H9 (cell line): ENCODE results near the gene PSKH1. TPM values are rescaled to one million over a fixed set of nuclear protein-coding genes. Genes with fewer than 3 reads are reported as not detected.

Source experiments
- DNase-seq: peaks from one replicate; pipeline ENCODE4 v3.0.0-alpha.2; 2017
- H2AFZ ChIP-seq: one replicate; pipeline ENCODE4 v1.6.1; 2013; ENCODE audit warnings: mild to moderate bottlenecking, low read length, control low read depth, moderate library complexity
- H2AK5ac ChIP-seq: 2 replicates; pipeline ENCODE4 v1.6.1; 2013; ENCODE audit warnings: low read length, control low read depth, mixed read lengths; ENCODE audit not compliant: insufficient read length
- H2BK120ac ChIP-seq: one replicate; pipeline ENCODE4 v1.6.1; 2013; ENCODE audit warnings: low read depth, mild to moderate bottlenecking, low read length, control low read depth, inconsistent platforms; ENCODE audit not compliant: poor library complexity, severe bottlenecking
- H2BK12ac ChIP-seq: 2 replicates; pipeline ENCODE4 v1.6.1; 2013; ENCODE audit warnings: low read length, control low read depth, mixed read lengths, low read depth; ENCODE audit not compliant: insufficient read length
- H2BK15ac ChIP-seq: 2 replicates; pipeline ENCODE4 v1.6.1; 2013; ENCODE audit warnings: low read depth, low read length, control low read depth
- H2BK20ac ChIP-seq: one replicate; pipeline ENCODE4 v1.6.1; 2013; ENCODE audit warnings: low read depth, mild to moderate bottlenecking, low read length, control low read depth, inconsistent platforms; ENCODE audit not compliant: poor library complexity, severe bottlenecking
- H2BK5ac ChIP-seq: 2 replicates; pipeline ENCODE4 v1.6.1; 2013; ENCODE audit warnings: low read length, control low read depth, mixed read lengths; ENCODE audit not compliant: insufficient read length
- H3K14ac ChIP-seq: 2 replicates; pipeline ENCODE4 v1.6.1; 2013; ENCODE audit warnings: low read length, control low read depth; ENCODE audit not compliant: insufficient read depth
- H3K18ac ChIP-seq: 2 replicates; pipeline ENCODE4 v1.6.1; 2013; ENCODE audit warnings: low read depth, mild to moderate bottlenecking, mixed read lengths, low read length, control low read depth; ENCODE audit not compliant: insufficient read length
- H3K23ac ChIP-seq: 2 replicates; pipeline ENCODE4 v1.6.1; 2013; ENCODE audit warnings: low read length, control low read depth, mixed read lengths, low read depth; ENCODE audit not compliant: insufficient read length
- H3K23me2 ChIP-seq: 2 replicates; pipeline ENCODE4 v1.6.1; 2013; ENCODE audit warnings: low read depth, mild to moderate bottlenecking, mixed read lengths, low read length, control low read depth; ENCODE audit not compliant: insufficient read length, poor library complexity, severe bottlenecking
- H3K27ac ChIP-seq: 2 replicates; pipeline ENCODE4 v1.5.1; 2013; ENCODE audit warnings: low read length, control low read depth, mixed read lengths, low read depth; ENCODE audit not compliant: insufficient read length
- H3K27me3 ChIP-seq: 2 replicates; pipeline ENCODE4 v1.6.1; 2013; ENCODE audit warnings: low read length, control low read depth, inconsistent platforms; ENCODE audit not compliant: insufficient read depth
- H3K4ac ChIP-seq: 2 replicates; pipeline ENCODE4 v1.6.1; 2013; ENCODE audit warnings: low read depth, mild to moderate bottlenecking, control low read depth, inconsistent platforms, low read length, moderate library complexity
- H3K4me1 ChIP-seq: 2 replicates; pipeline ENCODE4 v1.6.1; 2013; ENCODE audit warnings: low read length, control low read depth, inconsistent platforms; ENCODE audit not compliant: insufficient read depth
- H3K4me2 ChIP-seq: 2 replicates; pipeline ENCODE4 v1.6.1; 2013; ENCODE audit warnings: low read length, control low read depth, mixed read lengths; ENCODE audit not compliant: insufficient read length, insufficient read depth
- H3K56ac ChIP-seq: 2 replicates; pipeline ENCODE4 v1.6.1; 2013; ENCODE audit warnings: low read depth, mild to moderate bottlenecking, mixed read lengths, low read length, control low read depth; ENCODE audit not compliant: insufficient read length
- H3K79me1 ChIP-seq: 2 replicates; pipeline ENCODE4 v1.6.1; 2013; ENCODE audit warnings: low read depth, mild to moderate bottlenecking, moderate library complexity, low read length, control low read depth, inconsistent platforms; ENCODE audit not compliant: insufficient read depth, poor library complexity, severe bottlenecking
- H3K79me2 ChIP-seq: 2 replicates; pipeline ENCODE4 v1.6.1; 2013; ENCODE audit warnings: low read length, control low read depth, inconsistent platforms; ENCODE audit not compliant: insufficient read depth
- H3K9ac ChIP-seq: 2 replicates; pipeline ENCODE4 v1.6.1; 2013; ENCODE audit warnings: low read length, control low read depth, mixed read lengths; ENCODE audit not compliant: insufficient read length; ENCODE audit errors: extremely low read depth
- H3K9me3 ChIP-seq: one replicate; pipeline ENCODE4 v1.6.1; 2013; ENCODE audit warnings: low read depth, low read length, inconsistent platforms; ENCODE audit not compliant: control insufficient read depth
- H3T11ph ChIP-seq: one replicate; pipeline ENCODE4 v1.6.1; 2013; ENCODE audit warnings: mild to moderate bottlenecking, low read length, control low read depth, inconsistent platforms
- H4K20me1 ChIP-seq: one replicate; pipeline ENCODE4 v1.6.1; 2013; ENCODE audit not compliant: control insufficient read depth, insufficient read length, insufficient read depth
- H4K5ac ChIP-seq: 2 replicates; pipeline ENCODE4 v1.6.1; 2013; ENCODE audit warnings: low read depth, mild to moderate bottlenecking, mixed read lengths, low read length, control low read depth; ENCODE audit not compliant: insufficient read length
- H4K8ac ChIP-seq: replicated peaks from 2 replicates; pipeline ENCODE4 v1.6.1; 2013; ENCODE audit warnings: low read length, control low read depth, mixed read lengths, low read depth; ENCODE audit not compliant: insufficient read length
- H4K91ac ChIP-seq: 2 replicates; pipeline ENCODE4 v1.6.1; 2013; ENCODE audit warnings: low read depth, mild to moderate bottlenecking, moderate library complexity, mixed read lengths, low read length, control low read depth; ENCODE audit not compliant: insufficient read length
- H3K27ac Mint-ChIP-seq, 3 experiments: 2 replicates in 2 of 3; 3 replicates in 1 of 3; pipeline ENCODE4 v1.8.0; 2020 to 2021; ENCODE audit warnings: mixed read lengths in 3 of 3, mild to moderate bottlenecking in 1 of 3, moderate library complexity in 1 of 3
- H3K27me3 Mint-ChIP-seq: 2 replicates; pipeline ENCODE4 v1.8.0; 2021; ENCODE audit warnings: low read depth, mild to moderate bottlenecking, moderate library complexity, mixed read lengths
- H3K36me3 Mint-ChIP-seq, 3 experiments: 2 replicates in 2 of 3; 3 replicates in 1 of 3; pipeline ENCODE4 v1.8.0; 2020 to 2021; ENCODE audit warnings: low read depth in 3 of 3, mixed read lengths in 3 of 3; ENCODE audit not compliant: insufficient read depth in 1 of 3
- H3K4me1 Mint-ChIP-seq, 2 experiments: 2 replicates each; pipeline ENCODE4 v1.8.0; 2020; ENCODE audit warnings: mixed read lengths in 2 of 2
- H3K4me3 Mint-ChIP-seq, 2 experiments: 2 replicates in 1 of 2; 3 replicates in 1 of 2; pipeline ENCODE4 v1.8.0; 2020 to 2021; ENCODE audit warnings: mild to moderate bottlenecking in 2 of 2, mixed read lengths in 2 of 2, moderate library complexity in 1 of 2
- H3K9me3 Mint-ChIP-seq, 2 experiments: 2 replicates in 1 of 2; 3 replicates in 1 of 2; pipeline ENCODE4 v1.8.0; 2020; ENCODE audit warnings: mild to moderate bottlenecking in 2 of 2, mixed read lengths in 2 of 2, moderate library complexity in 1 of 2
- WGBS: extraction: QIAGEN DNeasy Blood & Tissue Kit; methylation state at CpG from one replicate; pipeline ENCODE4 v1.1.7; 2013; ENCODE audit warnings: missing lambda C conversion rate, low lambda C conversion rate, mixed read lengths; ENCODE audit not compliant: insufficient read length; ENCODE audit errors: extremely low coverage; 5-methylcytosine and 5-hydroxymethylcytosine counted together
- total RNA-seq: library from RNA; stranded (reverse); gene quantifications from 2 replicates; pipeline ENCODE4 v1.2.1, GENCODE V29; 2021
- TF ChIP-seq, protein P1 (sequence below): fragments of 200-600 bp; sonication (generic); conservative IDR thresholded peaks from 3 replicates; pipeline ENCODE4 v1.8.0; 2021; ENCODE audit warnings: antibody characterized with exemption, mild to moderate bottlenecking

Gene PSKH1
- total RNA-seq, 1 experiment from 2014 or later, result 29.1 TPM

DNA sequence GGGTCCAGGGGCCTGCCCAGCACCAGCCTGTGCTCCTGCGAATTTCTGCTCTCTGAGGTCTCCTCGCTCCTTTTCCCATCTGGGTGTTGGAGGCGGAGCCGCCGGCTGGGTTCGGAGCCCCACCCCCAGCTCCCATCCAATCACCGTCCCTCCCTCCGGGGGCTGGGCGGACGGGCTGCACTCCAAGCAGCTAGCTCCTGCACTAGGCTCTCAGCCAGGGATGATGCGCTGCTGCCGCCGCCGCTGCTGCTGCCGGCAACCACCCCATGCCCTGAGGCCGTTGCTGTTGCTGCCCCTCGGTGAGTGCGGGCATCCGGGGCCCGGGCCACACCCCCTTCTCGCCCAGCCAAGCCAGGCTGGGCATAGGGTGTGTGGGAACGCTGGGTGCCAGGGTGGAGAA is 8.4 kb upstream of the PSKH1 start, which contains the start of gene NRN1L:
Gene NRN1L, plus strand, starts transcription at position 202 of the 400 bp plus-strand sequence. Its CDS starts 19 bp downstream, at position 221.
- Histone ChIP-seq H4K91ac (no peak within 1 kb of the TSS), H3K79me2 (no peaks in the 10 kb centered on the region), H3K27ac (no peak within 1 kb of the TSS), H3K23me2 (no peaks in the 10 kb centered on the region), H2AFZ (no peak within 1 kb of the TSS), H3K27me3 (no peaks in the 10 kb centered on the region), H4K20me1 (no peaks in the 10 kb centered on the region), H3K23ac (no peak within 1 kb of the TSS), H3K14ac (no peak within 1 kb of the TSS), H3K79me1 (no peaks in the 10 kb centered on the region), H2AK5ac (no peak within 1 kb of the TSS), H2BK12ac (no peak within 1 kb of the TSS), H2BK120ac (no peak within 1 kb of the TSS), H3K9ac (no peak within 1 kb of the TSS), H4K5ac (no peak within 1 kb of the TSS), H4K8ac (no peak within 1 kb of the TSS), H3K4me2 (no peak within 1 kb of the TSS), H3K4me1 (no peaks in the 10 kb centered on the region), H3K9me3 (no peaks in the 10 kb centered on the region), H2BK15ac (no peak within 1 kb of the TSS), H3K18ac (no peak within 1 kb of the TSS), H3T11ph (no peak within 1 kb of the TSS), H3K56ac (no peak within 1 kb of the TSS), H2BK5ac (no peak within 1 kb of the TSS), H3K4ac (no peak within 1 kb of the TSS), H2BK20ac (no peak within 1 kb of the TSS)
- no peaks in the 10 kb centered on the region for H3K9me3 Mint-ChIP-seq
- H3K36me3 Mint-ChIP-seq, result peaks cover 17 to 42% (median 41%) of the 10 kb centered on the region in 3 experiments
- peak within 1 kb of the TSS; percentile 84 to 97 (median 91) for H3K27ac Mint-ChIP-seq
- WGBS, result no CpG with 5 or more reads among the region's 22 CpGs
- no peaks in the 10 kb centered on the region; the same call in none of the 2 replicates for H3K27me3 Mint-ChIP-seq
- TF ChIP-seq, protein P1, sequence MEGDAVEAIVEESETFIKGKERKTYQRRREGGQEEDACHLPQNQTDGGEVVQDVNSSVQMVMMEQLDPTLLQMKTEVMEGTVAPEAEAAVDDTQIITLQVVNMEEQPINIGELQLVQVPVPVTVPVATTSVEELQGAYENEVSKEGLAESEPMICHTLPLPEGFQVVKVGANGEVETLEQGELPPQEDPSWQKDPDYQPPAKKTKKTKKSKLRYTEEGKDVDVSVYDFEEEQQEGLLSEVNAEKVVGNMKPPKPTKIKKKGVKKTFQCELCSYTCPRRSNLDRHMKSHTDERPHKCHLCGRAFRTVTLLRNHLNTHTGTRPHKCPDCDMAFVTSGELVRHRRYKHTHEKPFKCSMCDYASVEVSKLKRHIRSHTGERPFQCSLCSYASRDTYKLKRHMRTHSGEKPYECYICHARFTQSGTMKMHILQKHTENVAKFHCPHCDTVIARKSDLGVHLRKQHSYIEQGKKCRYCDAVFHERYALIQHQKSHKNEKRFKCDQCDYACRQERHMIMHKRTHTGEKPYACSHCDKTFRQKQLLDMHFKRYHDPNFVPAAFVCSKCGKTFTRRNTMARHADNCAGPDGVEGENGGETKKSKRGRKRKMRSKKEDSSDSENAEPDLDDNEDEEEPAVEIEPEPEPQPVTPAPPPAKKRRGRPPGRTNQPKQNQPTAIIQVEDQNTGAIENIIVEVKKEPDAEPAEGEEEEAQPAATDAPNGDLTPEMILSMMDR, result no peak
- DNase-seq, result peak; percentile 96
- peaks cover 13 to 28% of the 10 kb centered on the region in 2 experiments for H3K4me1 Mint-ChIP-seq
- H3K4me3 Mint-ChIP-seq, result peak within 1 kb of the TSS in 1 of 2 experiments; percentile 68; a peak in 4 of 5 replicates
